TTC549 (cell line): ENCODE data around the gene CYP27A1.

Experiments used
- FAIRE-seq: peaks from 2 replicates; lab custom pipeline; 2012; peaks lifted over from hg19 to GRCh38; lab: Jason Lieb, UNC

The CYP27A1 gene

GRCh38 chr2:218776488-218776887 is 5.5 kb upstream of the CYP27A1 start:
- no peak for FAIRE-seq

GRCh38 chr2:218777276-218777990 is 4.5 kb upstream of the CYP27A1 start:
- FAIRE-seq: no peak

- FAIRE-seq: no peak
Measured at GRCh38 chr2:218780046-218780445, 1.9 kb upstream of the CYP27A1 start.

- no peak for FAIRE-seq
Measured at GRCh38 chr2:218780851-218781690, 876 bp upstream of the CYP27A1 start.

GRCh38 chr2:218782528-218782844 is 539 bp downstream of the CYP27A1 start:
- FAIRE-seq: no peak

- FAIRE-seq: no peak
Measured at GRCh38 chr2:218783688-218784087, 1.7 kb downstream of the CYP27A1 start.

GRCh38 chr2:218785103-218785502 is 3.2 kb downstream of the CYP27A1 start:
- FAIRE-seq: no peak

GRCh38 chr2:218786133-218786532 is 4.2 kb downstream of the CYP27A1 start:
- no peak for FAIRE-seq

- FAIRE-seq: no peak
Measured at GRCh38 chr2:218788529-218789255, 6.7 kb downstream of the CYP27A1 start.

GRCh38 chr2:218792433-218792832 is 10.5 kb downstream of the CYP27A1 start:
- no peak for FAIRE-seq

- no peak for FAIRE-seq
Measured at GRCh38 chr2:218796691-218797090, 14.7 kb downstream of the CYP27A1 start.

GRCh38 chr2:218798767-218799504 is 17.0 kb downstream of the CYP27A1 start:
- no peak for FAIRE-seq

- no peak for FAIRE-seq
Measured at GRCh38 chr2:218799990-218800389, 18.0 kb downstream of the CYP27A1 start.

GRCh38 chr2:218802386-218802994 is 20.5 kb downstream of the CYP27A1 start:
- FAIRE-seq: no peak

- no peak for FAIRE-seq
Measured at GRCh38 chr2:218804817-218805216, 22.9 kb downstream of the CYP27A1 start.

GRCh38 chr2:218805627-218806026 is 23.7 kb downstream of the CYP27A1 start:
- FAIRE-seq: no peak

GRCh38 chr2:218806346-218806978 is 24.5 kb downstream of the CYP27A1 start:
- FAIRE-seq: no peak

GRCh38 chr2:218807626-218808025 is 25.7 kb downstream of the CYP27A1 start:
- no peak for FAIRE-seq

- FAIRE-seq: no peak
Measured at GRCh38 chr2:218809515-218809914, 27.6 kb downstream of the CYP27A1 start.

GRCh38 chr2:218810256-218810655 is 28.3 kb downstream of the CYP27A1 start:
- no peak for FAIRE-seq

GRCh38 chr2:218811382-218811781 is 29.4 kb downstream of the CYP27A1 start:
- no peak for FAIRE-seq
